Osteoblast (primary cell): Measurements from ENCODE around the gene ZNF429. TPM values are rescaled to one million over a fixed set of nuclear protein-coding genes. Genes with fewer than 3 reads are reported as not detected.

Experiments
- DNase-seq: peaks from one replicate; pipeline ENCODE4 v3.0.0; 2011; ENCODE audit warnings: low spot score, mixed read lengths; ENCODE audit not compliant: insufficient read length; ENCODE audit errors: missing footprints
- H2AFZ ChIP-seq: 2 replicates; pipeline ENCODE4 v1.6.0; 2011; ENCODE audit warnings: mild to moderate bottlenecking, low read length
- H3K27ac ChIP-seq: 2 replicates; pipeline ENCODE4 v1.5.1; 2011; ENCODE audit warnings: mild to moderate bottlenecking, low read depth, low read length, moderate library complexity
- H3K27me3 ChIP-seq: 2 replicates; pipeline ENCODE4 v1.6.0; 2012; ENCODE audit warnings: mild to moderate bottlenecking, control low read depth, inconsistent platforms, low read length, moderate library complexity; ENCODE audit not compliant: insufficient read depth
- H3K36me3 ChIP-seq: 2 replicates; pipeline ENCODE4 v1.5.1; 2011; ENCODE audit warnings: mild to moderate bottlenecking, low read length, control low read depth, moderate library complexity; ENCODE audit not compliant: insufficient read depth
- H3K4me1 ChIP-seq: 2 replicates; pipeline ENCODE4 v1.5.1; 2011; ENCODE audit warnings: mild to moderate bottlenecking, low read length, control low read depth, moderate library complexity; ENCODE audit not compliant: insufficient read depth
- H3K4me2 ChIP-seq: 2 replicates; pipeline ENCODE4 v1.6.0; 2011; ENCODE audit warnings: mild to moderate bottlenecking, low read length; ENCODE audit not compliant: insufficient read depth
- H3K4me3 ChIP-seq: fragments of 200-600 bp; sonication (generic); 3 replicates; pipeline ENCODE4 v1.5.1; 2012; ENCODE audit warnings: mild to moderate bottlenecking, low read length, inconsistent platforms; ENCODE audit not compliant: insufficient read depth
- H3K79me2 ChIP-seq: 2 replicates; pipeline ENCODE4 v1.6.0; 2012; ENCODE audit warnings: mild to moderate bottlenecking, low read length, control low read depth, inconsistent platforms; ENCODE audit not compliant: insufficient read depth
- H3K9me3 ChIP-seq: 2 replicates; pipeline ENCODE4 v1.5.1; 2011; ENCODE audit warnings: low read depth, low read length, control low read depth
- H4K20me1 ChIP-seq: 2 replicates; pipeline ENCODE4 v1.6.0; 2012; ENCODE audit warnings: mild to moderate bottlenecking, low read length, control low read depth; ENCODE audit not compliant: insufficient read depth
- CTCF ChIP-seq: IDR thresholded peaks from 2 replicates; pipeline ENCODE4 v1.5.1; 2011; ENCODE audit warnings: mild to moderate bottlenecking, low read depth, low read length, moderate library complexity; ENCODE audit errors: extremely low read depth
- total RNA-seq: library from RNA; depleted of rRNA; stranded (reverse); fragments of >200 nt; gene quantifications from 2 replicates; pipeline ENCODE4 v1.2.3, GENCODE V29; 2012

The ZNF429 gene
- total RNA-seq, 1 donor: 9.4 TPM

DNA sequence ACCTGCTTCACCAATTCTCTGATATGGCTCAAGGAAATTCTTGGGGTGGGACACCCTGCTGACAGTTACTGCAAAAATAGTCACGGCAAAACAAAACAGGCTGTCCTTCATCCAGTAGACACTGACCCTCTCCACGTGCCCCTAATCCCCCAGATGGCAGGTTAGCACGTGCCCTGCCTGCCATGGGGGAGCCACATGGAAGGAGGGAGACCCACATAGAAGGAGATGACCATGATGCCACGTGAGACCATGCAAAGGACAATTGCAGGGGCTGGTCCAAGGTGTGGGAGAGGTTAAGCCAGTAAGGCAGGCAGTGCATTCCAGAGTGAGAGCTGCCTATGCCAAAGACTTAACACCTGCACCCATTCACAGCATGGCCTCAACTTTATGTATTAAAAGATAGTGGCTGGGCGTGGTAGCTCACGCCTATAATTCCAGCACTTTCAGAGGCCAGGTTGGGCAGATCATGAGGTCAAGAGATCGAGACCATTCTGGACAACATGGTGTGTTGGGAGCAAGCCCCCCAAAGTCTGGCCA is 82.7 kb downstream of the ZNF429 start:
- Histone ChIP-seq H3K9me3 (no peaks in the 10 kb centered on the region), H2AFZ (no peak overlapping the region), H3K36me3 (no peaks in the 10 kb centered on the region), H3K4me2 (no peak overlapping the region), H3K4me1 (no peaks in the 10 kb centered on the region), H4K20me1 (no peaks in the 10 kb centered on the region), H3K4me3 (no peak overlapping the region), H3K79me2 (no peaks in the 10 kb centered on the region), H3K27ac (no peak overlapping the region), H3K27me3 (no peaks in the 10 kb centered on the region)
- no peak for TF ChIP-seq CTCF
- no peak for DNase-seq

GRCh38 chr19:21590867-21591266 is 85.5 kb downstream of the ZNF429 start:
- no peaks in the 10 kb centered on the region for H3K4me1 ChIP-seq
- no peak overlapping the region for H3K27ac ChIP-seq
- H2AFZ ChIP-seq: no peak overlapping the region
- no peak overlapping the region for H3K4me3 ChIP-seq
- DNase-seq: no peak
- no peak overlapping the region for H3K4me2 ChIP-seq
- H4K20me1 ChIP-seq: no peaks in the 10 kb centered on the region
- no peak for TF ChIP-seq CTCF
- no peaks in the 10 kb centered on the region for H3K27me3 ChIP-seq
- H3K9me3 ChIP-seq: no peaks in the 10 kb centered on the region
- H3K79me2 ChIP-seq: no peaks in the 10 kb centered on the region
- H3K36me3 ChIP-seq: no peaks in the 10 kb centered on the region

DNA sequence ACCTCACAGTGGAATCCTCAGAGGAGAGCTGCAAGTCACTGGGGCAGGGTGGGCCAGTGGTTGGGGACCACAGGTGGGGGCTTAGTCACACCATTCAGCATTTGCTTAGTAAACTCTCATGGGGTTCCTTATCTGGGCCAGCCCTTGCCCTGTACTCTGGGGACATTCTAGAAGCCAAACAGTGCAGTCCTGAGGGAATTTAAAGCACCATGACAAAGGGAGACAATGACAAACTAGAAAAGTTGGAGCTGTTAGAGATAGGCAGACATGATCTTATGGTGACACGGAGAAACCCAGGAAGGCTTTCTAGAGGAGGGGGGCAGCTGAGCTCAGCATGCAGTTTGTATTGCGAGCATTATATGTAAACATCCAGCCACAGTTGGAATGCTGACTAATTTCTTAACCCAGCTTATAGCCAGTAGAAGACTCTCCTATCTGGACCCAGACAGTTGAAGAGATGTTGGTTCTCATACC is 87.6 kb downstream of the ZNF429 start:
- Histone ChIP-seq H3K79me2 (no peaks in the 10 kb centered on the region), H3K4me3 (no peak overlapping the region), H3K27me3 (no peaks in the 10 kb centered on the region), H3K4me1 (no peaks in the 10 kb centered on the region), H3K36me3 (no peaks in the 10 kb centered on the region), H3K9me3 (peaks cover 2% of the 10 kb centered on the region), H2AFZ (no peak overlapping the region), H4K20me1 (no peaks in the 10 kb centered on the region), H3K27ac (no peak overlapping the region), H3K4me2 (no peak overlapping the region)
- no peak for TF ChIP-seq CTCF
- DNase-seq: no peak

DNA sequence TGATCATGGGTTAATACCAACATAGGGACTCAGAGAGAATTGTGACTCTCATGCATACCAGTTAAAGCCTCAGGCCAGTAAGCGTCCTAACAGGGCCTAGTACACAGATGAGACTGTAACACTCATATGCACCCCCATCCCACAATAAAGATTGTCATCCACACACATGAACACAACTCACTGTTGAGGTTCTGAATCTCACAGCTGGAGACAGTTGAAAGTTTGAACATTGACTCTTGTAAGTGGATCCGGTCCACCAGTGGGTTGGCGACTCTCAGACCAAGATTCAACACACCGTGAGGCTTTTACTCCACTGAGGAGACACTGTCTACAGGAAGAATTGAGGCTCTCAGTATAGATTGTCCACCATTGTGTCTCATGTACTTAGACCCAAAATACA is 88.1 kb downstream of the ZNF429 start:
- no peak for TF ChIP-seq CTCF
- Histone ChIP-seq H3K27me3 (no peaks in the 10 kb centered on the region), H3K4me3 (no peak overlapping the region)

More for the DNA sequence above, 88.1 kb downstream of the ZNF429 start:
- Histone ChIP-seq H2AFZ (no peak overlapping the region), H3K27ac (no peak overlapping the region), H3K79me2 (no peaks in the 10 kb centered on the region), H4K20me1 (no peaks in the 10 kb centered on the region), H3K4me1 (no peaks in the 10 kb centered on the region), H3K36me3 (no peaks in the 10 kb centered on the region), H3K9me3 (peaks cover 2% of the 10 kb centered on the region), H3K4me2 (no peak overlapping the region)
- DNase-seq: no peak
